ENCODE data around the gene COL23A1. TPM values are rescaled to one million over a fixed set of nuclear protein-coding genes. Genes with fewer than 3 reads are reported as not detected.

COL23A1 gene
- total RNA-seq, 1 donor from 2014 or later: 4.3 TPM

GRCh38 chr5:178237431-178238312 lies 352.5 kb downstream of the COL23A1 start:
- Histone ChIP-seq H3K27me3 (no peaks in the 10 kb centered on the region), H3K4me3 (no peak overlapping the region), H3K4me1 (peaks cover 0 to 2% of the 10 kb centered on the region in 2 donors), H3K9me3 (no peaks in the 10 kb centered on the region), H3K36me3 (no peaks in the 10 kb centered on the region), H3K27ac (no peak overlapping the region)
- no peak for DNase-seq (ENCODE audit: low spot score in 2 of 2)
- intact Hi-C loops (cut with DNase I): no loop called here
- no peak for TF ChIP-seq CTCF (IDR thresholded peaks at IDR 0.05)

- Histone ChIP-seq H3K9me3 (no peaks in the 10 kb centered on the region), H3K27ac (no peak overlapping the region), H3K4me3 (no peak overlapping the region), H3K4me1 (peaks cover 0 to 4% of the 10 kb centered on the region in 2 donors), H3K27me3 (no peaks in the 10 kb centered on the region), H3K36me3 (no peaks in the 10 kb centered on the region)
- TF ChIP-seq CTCF (IDR thresholded peaks at IDR 0.05): no peak
- intact Hi-C loops (cut with DNase I): no loop called here
- no peak for DNase-seq (ENCODE audit: low spot score in 2 of 2)
Observed at GRCh38 chr5:178236679-178237078, 353.5 kb downstream of the COL23A1 start.

GRCh38 chr5:178236126-178236525 lies 354.1 kb downstream of the COL23A1 start:
- Histone ChIP-seq H3K4me3 (no peak overlapping the region), H3K9me3 (no peaks in the 10 kb centered on the region), H3K27me3 (no peaks in the 10 kb centered on the region), H3K27ac (no peak overlapping the region), H3K36me3 (no peaks in the 10 kb centered on the region), H3K4me1 (peaks cover 5 to 10% of the 10 kb centered on the region in 2 donors)
- intact Hi-C loops (cut with DNase I): no loop called here
- DNase-seq (ENCODE audit: low spot score in 2 of 2): no peak
- no peak for TF ChIP-seq CTCF (IDR thresholded peaks at IDR 0.05)

GRCh38 chr5:178235588-178235974 lies 354.6 kb downstream of the COL23A1 start:
- Histone ChIP-seq H3K9me3 (no peaks in the 10 kb centered on the region), H3K4me3 (no peak overlapping the region), H3K27me3 (no peaks in the 10 kb centered on the region), H3K4me1 (peaks cover 10 to 15% of the 10 kb centered on the region in 2 donors), H3K36me3 (no peaks in the 10 kb centered on the region), H3K27ac (no peak overlapping the region)
- intact Hi-C loops (cut with DNase I): no loop called here
- no peak for DNase-seq (ENCODE audit: low spot score in 2 of 2)
- no peak for TF ChIP-seq CTCF (IDR thresholded peaks at IDR 0.05)

GRCh38 chr5:178234750-178235587 lies 355.2 kb downstream of the COL23A1 start:
- H3K36me3 ChIP-seq: peaks cover under 1 to 6% of the 10 kb centered on the region in 2 donors
- H3K4me3 ChIP-seq: no peak overlapping the region
- peaks cover 10 to 18% of the 10 kb centered on the region in 2 donors for H3K4me1 ChIP-seq
- H3K27ac ChIP-seq: no peak overlapping the region
- peak; percentile 37 to 66 (median 46) for TF ChIP-seq CTCF (IDR thresholded peaks at IDR 0.05)
- intact Hi-C loops (cut with DNase I): loop anchor here (5.0 kb wide), 1 partner anchor 1497 kb away; the partner anchor contains the start of gene MAML1
- H3K27me3 ChIP-seq: no peaks in the 10 kb centered on the region
- DNase-seq (ENCODE audit: low spot score in 2 of 2): peak in 1 of 2 donors; percentile 84
- no peaks in the 10 kb centered on the region for H3K9me3 ChIP-seq

All from ascending aorta (tissue), 2 donors.